CD14-positive monocyte (primary cell): ENCODE results near the gene IMPACT. TPM values are rescaled to one million over a fixed set of nuclear protein-coding genes. Genes with fewer than 3 reads are reported as not detected.

Source experiments
- DNase-seq, 3 donors: peaks; one replicate each; pipeline ENCODE4 v3.0.0-alpha.2; 2011 to 2022
- H2AFZ ChIP-seq: 2 replicates; pipeline ENCODE4 v1.6.0; 2012; ENCODE audit warnings: mild to moderate bottlenecking, low read depth, low read length, inconsistent platforms; ENCODE audit not compliant: insufficient read depth, poor library complexity, severe bottlenecking
- H3K27ac ChIP-seq, 2 donors: 1 replicate in 1 of 2; 2 replicates in 1 of 2; pipeline ENCODE4 v1.5.1; 2012 to 2013; ENCODE audit warnings: low read length in 2 of 2, control low read depth in 1 of 2, inconsistent platforms in 1 of 2, low read depth in 1 of 2, mild to moderate bottlenecking in 1 of 2
- H3K27me3 ChIP-seq, 2 donors: one replicate each; pipeline versions ENCODE4 v1.6.0 to v1.6.1; 2011 to 2013; ENCODE audit warnings: low read length in 2 of 2; ENCODE audit not compliant: control insufficient read depth in 2 of 2, insufficient read depth in 2 of 2
- H3K36me3 ChIP-seq, 2 donors: replicated peaks in 1 of 2; 1 replicate in 1 of 2; 2 replicates in 1 of 2; pipeline versions ENCODE4 v1.5.1 to v1.6.1; 2012 to 2013; ENCODE audit warnings: low read length in 2 of 2, control low read depth in 1 of 2, inconsistent platforms in 1 of 2, mild to moderate bottlenecking in 1 of 2; ENCODE audit not compliant: insufficient read depth in 2 of 2, control insufficient read depth in 1 of 2
- H3K4me1 ChIP-seq, 2 donors: 1 replicate in 1 of 2; 2 replicates in 1 of 2; pipeline versions ENCODE4 v1.5.1 to v1.6.1; 2012 to 2013; ENCODE audit warnings: low read length in 2 of 2, control low read depth in 1 of 2, inconsistent platforms in 1 of 2, mild to moderate bottlenecking in 1 of 2, moderate library complexity in 1 of 2; ENCODE audit not compliant: insufficient read depth in 2 of 2, control insufficient read depth in 1 of 2
- H3K4me2 ChIP-seq: replicated peaks from 2 replicates; pipeline ENCODE3; 2012; ENCODE audit warnings: low read length, moderate library complexity, mild to moderate bottlenecking; ENCODE audit not compliant: poor library complexity, severe bottlenecking; ENCODE audit errors: extremely low read depth
- H3K4me3 ChIP-seq, 3 experiments: fragments of 200-600 bp in 1 of 3; sonication (generic) in 1 of 3; replicated peaks in 1 of 3; 1 replicate in 2 of 3; 2 replicates in 1 of 3; pipeline ENCODE4 v1.5.1; 2011 to 2013; ENCODE audit warnings: low read length in 3 of 3, mild to moderate bottlenecking in 3 of 3, control low read depth in 2 of 3, low read depth in 2 of 3, inconsistent platforms in 1 of 3, moderate library complexity in 1 of 3
- H3K79me2 ChIP-seq: 2 replicates; pipeline ENCODE4 v1.6.0; 2012; ENCODE audit warnings: mild to moderate bottlenecking, control low read depth, inconsistent platforms, low read length, moderate library complexity; ENCODE audit not compliant: insufficient read depth
- H3K9ac ChIP-seq: 2 replicates; pipeline ENCODE4 v1.6.0; 2017; ENCODE audit warnings: low read length, mild to moderate bottlenecking; ENCODE audit not compliant: insufficient read depth, poor library complexity, severe bottlenecking
- H3K9me3 ChIP-seq, 2 donors: replicated peaks in 1 of 2; 1 replicate in 1 of 2; 2 replicates in 1 of 2; pipeline versions ENCODE4 v1.5.1 to v1.6.1; 2012 to 2013; ENCODE audit warnings: low read length in 2 of 2, control low read depth in 1 of 2; ENCODE audit not compliant: control insufficient read depth in 1 of 2, insufficient read depth in 1 of 2
- H4K20me1 ChIP-seq: 2 replicates; pipeline ENCODE4 v1.6.0; 2012; ENCODE audit warnings: mild to moderate bottlenecking, low read length, control low read depth, moderate library complexity; ENCODE audit not compliant: insufficient read depth
- H3K27ac Mint-ChIP-seq, 7 donors: one replicate each; pipeline ENCODE4 v1.8.0; 2020; ENCODE audit warnings: mild to moderate bottlenecking in 7 of 7, mixed read lengths in 7 of 7, moderate library complexity in 6 of 7, inconsistent platforms in 2 of 7
- H3K27me3 Mint-ChIP-seq, 3 donors: one replicate each; pipeline ENCODE4 v1.8.0; 2021 to 2022; ENCODE audit warnings: low read depth in 3 of 3, mild to moderate bottlenecking in 3 of 3, mixed read lengths in 3 of 3, moderate library complexity in 3 of 3, inconsistent platforms in 1 of 3
- H3K36me3 Mint-ChIP-seq, 2 donors: one replicate each; pipeline ENCODE4 v1.8.0; 2020; ENCODE audit warnings: mixed read lengths in 2 of 2, inconsistent platforms in 1 of 2, mild to moderate bottlenecking in 1 of 2
- H3K4me1 Mint-ChIP-seq: one replicate; pipeline ENCODE4 v1.8.0; 2020; ENCODE audit warnings: mild to moderate bottlenecking, mixed read lengths
- H3K4me3 Mint-ChIP-seq, 2 donors: one replicate each; pipeline ENCODE4 v1.8.0; 2020; ENCODE audit warnings: mild to moderate bottlenecking in 2 of 2, mixed read lengths in 2 of 2, moderate library complexity in 1 of 2
- H3K9me3 Mint-ChIP-seq, 7 donors: one replicate each; pipeline ENCODE4 v1.8.0; 2020 to 2022; ENCODE audit warnings: mixed read lengths in 7 of 7, mild to moderate bottlenecking in 6 of 7, moderate library complexity in 6 of 7, inconsistent platforms in 2 of 7
- CTCF ChIP-seq: fragments of 200-600 bp; IDR thresholded peaks from one replicate; pipeline ENCODE4 v1.8.0; 2022; ENCODE audit warnings: antibody characterized with exemption, mild to moderate bottlenecking
- WGBS: methylation state at CpG from one replicate; pipeline ENCODE4 v1.1.5; 2013; ENCODE audit warnings: missing lambda C conversion rate; ENCODE audit not compliant: insufficient coverage; 5-methylcytosine and 5-hydroxymethylcytosine counted together
- intact Hi-C, 2 donors: fragments of 100-400 bp; cut with micrococcal nuclease; formaldehyde crosslinking; loops; one replicate each; pipeline versions ENCODE4 v1.15.0 to v1.15.1; 2023
- polyA plus RNA-seq, 3 donors: library from polyadenylated mRNA; depleted of rRNA in 1 of 3; unstranded in 2 of 3; stranded (reverse) in 1 of 3; fragments of 300-500 nt in 2 of 3; fragments of >200 nt in 1 of 3; fragmentation: Illumina TruSeq in 2 of 3; gene quantifications; 1 replicate in 2 of 3; 2 replicates in 1 of 3; pipeline ENCODE4 v1.2.3, GENCODE V29; 2012 to 2021

Gene IMPACT
- polyA plus RNA-seq, 3 donors: 8.9 to 19.7 (median 15.8) TPM

- H3K27me3 ChIP-seq: no peaks in the 10 kb centered on the region
- peak overlapping the region; percentile 32 for H3K4me2 ChIP-seq
- no peaks in the 10 kb centered on the region for H3K79me2 ChIP-seq
- Mint-ChIP-seq H3K9me3 (peaks cover 0 to 13% (median 4%) of the 10 kb centered on the region in 7 donors), H3K27me3 (peaks cover 0 to 3% (median 2%) of the 10 kb centered on the region in 3 donors), H3K4me1 (peaks cover 48% of the 10 kb centered on the region), H3K27ac (peak overlapping the region in 3 of 7 donors; percentile 5 to 21 (median 13)), H3K36me3 (peaks cover 0 to 5% of the 10 kb centered on the region in 2 donors), H3K4me3 (peak overlapping the region; percentile 48 to 67)
- TF ChIP-seq CTCF: no peak
- peak overlapping the region in 1 of 2 donors; percentile 49 for H3K27ac ChIP-seq
- H3K9ac ChIP-seq: no peak overlapping the region
- peaks cover 0 to 4% of the 10 kb centered on the region in 2 donors for H3K9me3 ChIP-seq
- 0% methylated on average over 4 of the region's 7 CpGs for WGBS
- H3K36me3 ChIP-seq: no peaks in the 10 kb centered on the region
- DNase-seq: peak; percentile 40 to 63 (median 58)
- intact Hi-C loops: no loop called here
- H3K4me1 ChIP-seq: peaks cover 31 to 40% of the 10 kb centered on the region in 2 donors
- H2AFZ ChIP-seq: no peak overlapping the region
- H3K4me3 ChIP-seq: no peak overlapping the region
- no peaks in the 10 kb centered on the region for H4K20me1 ChIP-seq
Measured at GRCh38 chr18:24465486-24465885, 39.0 kb downstream of the IMPACT start.

- no CpG with 5 or more reads among the region's 2 CpGs for WGBS
- H3K9me3 ChIP-seq: peaks cover 0 to 4% of the 10 kb centered on the region in 2 donors
- no peaks in the 10 kb centered on the region for H3K36me3 ChIP-seq
- intact Hi-C loops: no loop called here
- Mint-ChIP-seq H3K9me3 (peaks cover 0 to 13% (median 2%) of the 10 kb centered on the region in 7 donors), H3K36me3 (peaks cover 3 to 5% of the 10 kb centered on the region in 2 donors), H3K4me3 (no peak overlapping the region), H3K27ac (no peak overlapping the region), H3K27me3 (peaks cover 0 to 3% (median 2%) of the 10 kb centered on the region in 3 donors), H3K4me1 (peaks cover 46% of the 10 kb centered on the region)
- peak overlapping the region; percentile 6 for H2AFZ ChIP-seq
- H3K4me1 ChIP-seq: peaks cover 31 to 36% of the 10 kb centered on the region in 2 donors
- no peak overlapping the region for H3K4me2 ChIP-seq
- no peaks in the 10 kb centered on the region for H4K20me1 ChIP-seq
- H3K79me2 ChIP-seq: no peaks in the 10 kb centered on the region
- H3K9ac ChIP-seq: no peak overlapping the region
- H3K27me3 ChIP-seq: no peaks in the 10 kb centered on the region
- no peak for DNase-seq
- no peak for TF ChIP-seq CTCF
- H3K27ac ChIP-seq: no peak overlapping the region
- no peak overlapping the region for H3K4me3 ChIP-seq
Measured at GRCh38 chr18:24466771-24467170, 40.3 kb downstream of the IMPACT start.
